ENCODE results near the gene HMGN5. TPM values are rescaled to one million over a fixed set of nuclear protein-coding genes. Genes with fewer than 3 reads are reported as not detected.

HMGN5 gene
- total and polyA plus RNA-seq, 2 of the 8 experiments (the other 6 are each of a cell fraction or from before 2014, with no cell fraction given), result 6.0 to 20.4 TPM

DNA sequence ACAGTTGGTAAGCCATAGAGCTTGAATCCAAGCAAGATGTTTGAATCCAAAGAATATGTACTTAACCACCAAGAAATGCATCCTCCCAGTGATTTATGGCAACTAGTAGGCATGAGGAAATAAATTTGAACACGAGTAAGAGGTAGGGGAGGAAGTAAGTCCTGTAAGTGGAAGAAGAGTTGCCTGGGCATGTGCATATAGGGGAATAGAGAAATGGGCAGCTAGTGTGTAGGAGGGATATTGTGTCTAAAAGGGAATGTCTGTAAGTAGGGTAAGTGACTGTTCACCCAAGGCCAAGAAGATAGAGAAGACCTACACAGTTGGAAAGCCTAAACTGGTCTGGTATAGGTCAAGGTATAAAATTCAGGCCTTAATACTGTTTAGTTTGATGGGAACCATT, 4.8 kb upstream of the HMGN5 start (continued):
- TF ChIP-seq, protein P1, sequence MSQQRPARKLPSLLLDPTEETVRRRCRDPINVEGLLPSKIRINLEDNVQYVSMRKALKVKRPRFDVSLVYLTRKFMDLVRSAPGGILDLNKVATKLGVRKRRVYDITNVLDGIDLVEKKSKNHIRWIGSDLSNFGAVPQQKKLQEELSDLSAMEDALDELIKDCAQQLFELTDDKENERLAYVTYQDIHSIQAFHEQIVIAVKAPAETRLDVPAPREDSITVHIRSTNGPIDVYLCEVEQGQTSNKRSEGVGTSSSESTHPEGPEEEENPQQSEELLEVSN (IDR thresholded peaks at IDR 0.05), result no peak
- TF ChIP-seq CEBPB (IDR thresholded peaks at IDR 0.05; ENCODE audit: low read depth, low read length) (no peak), CREB1 (IDR thresholded peaks at IDR 0.05) (no peak)

All from H1 (cell line).